ENCODE measurements around the gene SETMAR.
"Not testable (repeated sequence)": the region's sequence is repeated elsewhere in the genome, so short reads cannot be mapped to it uniquely, and the experiment has no call there.

The SETMAR gene

DNA sequence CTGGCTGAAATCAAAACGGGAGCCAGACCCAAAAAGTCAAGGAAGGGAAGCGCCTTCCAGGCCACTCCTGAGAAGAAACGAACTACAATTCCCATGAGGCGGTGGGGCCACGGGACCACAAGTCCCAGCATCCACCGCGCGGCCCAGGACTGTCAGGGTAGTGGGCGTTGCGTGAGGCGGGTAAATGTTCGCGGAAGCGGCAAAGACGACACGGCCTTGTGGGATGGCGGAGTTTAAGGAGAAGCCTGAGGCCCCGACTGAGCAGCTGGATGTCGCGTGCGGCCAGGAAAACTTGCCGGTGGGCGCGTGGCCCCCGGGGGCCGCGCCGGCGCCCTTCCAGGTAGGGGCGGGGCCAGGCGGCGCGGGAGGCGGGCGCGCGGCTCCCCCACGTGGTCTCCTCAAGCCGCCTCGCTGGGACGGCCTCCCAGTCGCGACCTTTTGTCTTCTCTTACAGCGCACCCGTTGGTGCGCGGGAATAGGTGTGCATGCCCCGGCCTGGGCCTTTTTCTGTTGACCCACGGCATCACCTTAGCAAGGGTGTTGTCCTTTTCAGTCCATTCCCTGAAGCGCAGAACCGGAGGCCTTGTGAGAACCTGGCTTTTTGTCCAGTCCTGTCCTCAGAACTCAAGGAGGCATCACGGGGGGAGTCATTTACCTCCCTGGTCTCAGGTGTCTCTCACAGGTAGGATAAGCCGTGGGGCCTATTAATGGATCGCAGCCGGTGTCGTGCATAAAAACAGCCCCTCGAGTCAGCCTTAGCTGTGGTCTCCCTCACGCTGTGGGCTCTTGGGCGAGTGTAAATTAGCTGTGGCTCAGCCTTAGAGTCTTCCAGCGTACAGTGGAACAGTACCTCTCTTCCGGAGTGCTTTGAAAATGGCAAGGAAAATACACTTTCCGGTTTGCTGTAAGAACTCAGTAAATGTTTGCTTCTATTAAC lies at the start of gene SETMAR:
SETMAR (plus strand) TSS at position 183 of the 937 bp plus-strand sequence; CDS start at position 185, 2 bp downstream.
- DNase-seq, result peak; percentile 85

- DNase-seq, result no peak
Observed at GRCh38 chr3:4261406-4261805, 41.8 kb upstream of the SETMAR start.

DNA sequence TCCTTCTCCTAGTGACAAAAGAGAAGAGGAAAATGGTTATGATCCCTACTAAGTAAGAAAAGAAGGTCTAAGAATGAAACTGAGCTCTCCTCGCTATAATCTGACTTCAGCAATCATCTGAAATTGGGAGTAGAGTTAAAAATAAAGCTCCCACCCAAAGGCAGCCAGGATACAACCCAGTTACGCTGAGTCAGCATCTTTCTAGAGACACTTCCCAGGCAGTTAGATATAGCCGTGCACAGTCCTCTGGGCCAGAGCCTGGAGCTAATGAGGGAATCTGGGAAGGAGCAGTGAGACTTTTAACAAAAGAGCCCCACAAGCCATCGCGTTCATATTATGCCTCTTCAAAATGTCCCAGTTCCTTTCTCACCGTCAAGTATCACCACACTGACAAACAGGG lies 39.1 kb upstream of the SETMAR start:
- no peak for DNase-seq

- no peak for DNase-seq
Observed at GRCh38 chr3:4270720-4271119, 32.4 kb upstream of the SETMAR start.

- DNase-seq, result peak; percentile 59
Observed at GRCh38 chr3:4271834-4272233, 31.3 kb upstream of the SETMAR start.

GRCh38 chr3:4279516-4280105 lies 23.6 kb upstream of the SETMAR start:
- no peak for DNase-seq

GRCh38 chr3:4281991-4282390 lies 21.2 kb upstream of the SETMAR start:
- no peak for DNase-seq

GRCh38 chr3:4284865-4285264 lies 18.3 kb upstream of the SETMAR start:
- DNase-seq, result peak; percentile 7

- DNase-seq, result no peak
Observed at GRCh38 chr3:4289044-4289443, 14.1 kb upstream of the SETMAR start.

GRCh38 chr3:4290272-4290893 lies 12.8 kb upstream of the SETMAR start:
- DNase-seq, result peak; percentile 67

DNA sequence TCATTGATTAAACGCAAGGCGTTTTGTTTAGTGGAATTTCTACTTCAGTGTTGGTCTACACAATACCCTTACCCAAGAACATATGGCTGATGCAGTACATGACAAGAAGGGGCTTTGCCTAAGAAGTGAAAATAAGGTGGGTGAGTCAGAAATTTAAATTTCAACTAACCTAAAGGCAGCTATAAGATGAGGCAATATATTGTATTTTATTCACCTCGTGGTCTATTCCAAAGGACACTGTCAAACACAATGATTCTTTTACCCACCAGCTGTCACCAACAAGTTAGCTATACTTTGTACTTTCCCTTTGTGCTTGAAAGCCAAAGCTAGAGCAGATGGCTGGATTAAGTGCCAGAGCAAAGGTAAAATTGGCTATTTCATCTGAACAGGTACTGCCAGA lies 10.9 kb upstream of the SETMAR start:
- DNase-seq, result no peak

DNA sequence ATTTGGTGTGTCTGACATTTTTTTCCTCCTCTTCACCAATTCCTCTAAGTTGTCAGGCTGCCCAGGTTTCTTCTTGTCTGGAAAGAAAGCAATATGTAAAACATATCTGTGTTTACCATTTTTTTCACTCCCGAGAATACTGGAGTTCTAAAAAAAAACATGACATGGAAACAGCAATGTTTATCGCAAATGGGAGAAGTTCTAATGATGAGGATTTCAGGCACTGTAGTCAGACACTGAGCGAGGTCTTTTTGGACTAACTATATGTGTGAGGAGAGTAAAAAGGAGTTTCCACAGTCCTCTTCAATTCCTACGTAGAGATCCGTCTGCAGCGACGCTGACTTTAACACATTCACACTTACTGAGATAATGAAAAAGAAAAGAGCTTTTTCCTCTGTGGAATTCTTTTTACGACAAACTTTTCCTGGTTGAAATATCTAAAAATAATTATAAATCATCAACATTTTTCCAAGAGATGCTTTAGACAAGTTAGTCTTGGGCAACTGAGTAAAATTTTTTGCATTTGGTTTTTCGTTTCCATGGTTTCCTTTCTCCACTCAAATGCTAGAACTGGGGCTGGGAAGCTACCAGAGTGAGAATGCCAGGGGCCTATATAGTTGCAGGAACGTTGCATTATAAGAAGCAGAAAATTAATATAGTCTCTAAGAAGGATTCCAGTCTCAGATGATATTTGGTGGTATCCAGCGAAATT lies 8.4 kb upstream of the SETMAR start:
- no peak for DNase-seq

DNA sequence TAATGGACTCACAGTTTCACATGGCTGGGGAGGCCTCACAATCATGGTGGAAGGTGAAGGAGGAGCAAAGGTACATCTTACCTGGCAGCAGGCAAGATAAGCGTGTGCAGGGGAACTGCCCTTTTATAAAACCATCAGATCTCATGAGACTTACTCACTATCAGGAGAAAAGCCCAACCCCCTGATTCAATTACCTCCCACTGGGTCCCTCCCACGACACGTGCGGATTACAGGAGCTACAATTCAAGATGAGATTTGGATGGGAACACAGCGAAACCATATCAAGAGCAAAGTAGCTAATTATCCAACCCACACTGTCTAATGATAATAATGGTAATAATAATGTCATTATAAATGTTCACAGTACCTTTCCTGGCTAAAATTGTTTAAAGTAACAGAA lies 6.7 kb upstream of the SETMAR start:
- not testable (repeated sequence) for DNase-seq

- no peak for DNase-seq
Observed at GRCh38 chr3:4297486-4297885, 5.7 kb upstream of the SETMAR start.

- DNase-seq, result no peak
Observed at GRCh38 chr3:4302747-4303146, 422 bp upstream of the SETMAR start.

GRCh38 chr3:4305210-4305609 lies 2.0 kb downstream of the SETMAR start:
- DNase-seq, result not testable (repeated sequence)

DNA sequence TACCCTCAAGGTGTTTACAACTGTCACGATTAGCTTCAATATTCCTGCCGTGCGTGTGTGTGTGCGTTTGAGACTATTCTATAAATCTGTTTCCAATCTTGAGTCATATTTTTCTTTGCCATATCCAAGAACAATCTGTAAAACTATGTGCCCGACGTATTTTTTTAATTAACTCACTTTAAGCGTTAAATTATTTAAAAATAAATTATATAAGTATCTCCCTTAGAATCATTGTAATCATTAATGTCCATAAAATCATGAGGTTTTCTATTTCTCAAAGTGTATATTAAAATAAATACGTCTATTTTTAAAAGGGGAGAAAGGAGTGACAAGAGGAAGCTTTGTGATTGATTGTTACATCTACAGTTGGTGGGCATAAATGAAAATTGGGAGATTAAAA lies 2.9 kb downstream of the SETMAR start:
- no peak for DNase-seq

DNA sequence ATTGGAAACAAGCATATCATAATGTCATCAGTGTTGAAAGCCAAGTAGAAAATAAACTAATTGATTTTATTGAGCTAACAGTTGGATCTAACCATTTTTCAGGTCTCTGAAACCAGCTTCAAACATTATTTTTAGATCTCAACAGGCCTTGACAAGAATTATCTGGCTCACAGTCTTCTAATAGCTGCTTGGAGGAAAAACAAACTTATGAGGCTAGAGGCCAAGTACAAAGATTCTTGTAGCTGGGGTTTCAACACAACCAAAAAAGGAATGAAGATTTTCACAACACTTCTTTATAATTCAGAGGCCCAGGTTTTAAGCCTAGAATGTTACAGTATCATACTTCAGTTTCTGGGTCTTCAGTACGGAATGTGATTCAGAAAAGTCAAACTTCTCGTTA lies 3.7 kb downstream of the SETMAR start:
- DNase-seq, result no peak

GRCh38 chr3:4309491-4310128 lies 6.4 kb downstream of the SETMAR start:
- no peak for DNase-seq

DNA sequence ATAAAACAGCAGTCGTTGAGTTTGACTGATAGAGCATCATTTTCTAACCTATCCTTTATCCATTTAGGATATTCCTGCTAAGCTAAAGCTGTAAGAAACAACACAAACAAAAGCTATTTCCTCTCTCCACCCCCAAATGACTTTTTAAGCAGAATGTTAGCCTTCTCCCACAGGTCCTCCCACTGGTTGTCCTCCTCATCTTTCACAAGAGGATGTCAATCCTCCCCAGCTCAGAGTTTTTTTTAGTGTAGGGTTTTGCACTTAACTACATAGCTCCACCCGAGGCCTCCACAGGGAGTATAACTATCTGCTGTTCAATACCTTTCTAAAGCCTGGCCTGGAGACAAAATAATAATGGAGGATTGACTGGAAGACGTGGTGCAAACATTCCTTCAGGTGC lies 7.8 kb downstream of the SETMAR start:
- DNase-seq, result no peak

DNA sequence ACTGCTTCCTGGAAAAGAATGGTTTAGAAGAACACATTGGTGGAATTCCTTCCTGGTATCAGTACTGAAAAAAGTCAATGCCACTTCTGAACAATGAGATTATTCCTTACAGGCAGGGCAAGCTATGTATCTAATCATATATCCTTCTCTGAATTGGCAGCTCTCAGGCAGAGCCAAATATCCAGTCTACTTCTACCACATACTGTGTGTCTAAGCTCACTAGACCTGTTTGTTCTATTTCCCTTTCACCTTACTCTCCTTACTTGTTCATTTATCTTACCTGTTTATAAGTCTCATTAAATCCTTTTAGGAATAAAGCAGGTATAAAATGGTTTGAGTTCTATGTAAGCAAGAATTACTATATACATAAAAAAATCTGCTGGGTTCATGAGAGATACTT lies 8.3 kb downstream of the SETMAR start:
- DNase-seq, result no peak

DNA sequence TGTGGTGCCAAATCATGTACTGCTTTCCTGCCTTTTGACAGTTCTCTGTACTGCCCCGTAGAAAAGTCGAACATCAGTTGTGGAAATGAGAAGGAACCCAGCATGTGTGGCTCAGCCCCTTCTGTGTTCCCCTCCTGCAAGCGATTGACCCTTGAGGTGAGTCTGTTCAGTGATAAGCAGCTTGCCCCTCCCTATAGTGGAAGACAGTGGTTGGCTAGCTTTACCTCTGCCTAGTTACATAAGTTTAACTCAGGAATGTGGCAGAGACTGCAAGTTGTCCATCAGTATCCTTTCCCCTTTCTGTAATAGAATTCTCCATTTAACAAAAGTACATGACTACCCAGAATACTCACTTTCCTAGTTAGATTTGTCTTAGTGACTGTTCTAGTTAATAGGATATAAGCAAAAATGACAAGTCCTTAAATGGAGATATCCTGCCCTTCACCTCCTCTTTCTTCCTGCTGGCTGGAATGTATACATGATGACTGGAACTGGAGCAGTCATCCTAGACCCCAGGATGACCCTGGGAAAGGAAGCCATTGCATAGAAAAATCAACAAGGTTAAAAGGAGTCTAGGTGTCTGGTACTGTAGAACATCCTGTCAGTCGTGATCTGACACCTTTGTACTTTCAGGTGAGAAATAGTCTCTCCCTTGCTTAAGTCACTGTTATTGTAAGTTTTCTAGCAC lies 10.6 kb downstream of the SETMAR start:
- no peak for DNase-seq
